ENCODE data around the gene PDE4B.

- no peak for TF ChIP-seq CTCF (IDR thresholded peaks at IDR 0.05)
- no peak for TF ChIP-seq POLR2A (IDR thresholded peaks at IDR 0.05)
Observed at GRCh38 chr1:66371233-66372005, 578.7 kb downstream of the PDE4B start.
